OCI-LY1 (cell line): ENCODE measurements around the gene SDE2.

Source experiments
- CTCF ChIP-seq: fragments of 200-600 bp; sonication (generic), shearing (Covaris generic); IDR thresholded peaks from 2 replicates; pipeline ENCODE4 v1.5.1; 2017; ENCODE audit warnings: mild to moderate bottlenecking, antibody characterized with exemption, low read length, moderate library complexity, mixed read lengths
- EZH2 ChIP-seq: fragments of 200-600 bp; sonication (generic), shearing (Covaris generic); IDR thresholded peaks from 2 replicates; pipeline ENCODE4 v1.8.0; 2017; ENCODE audit warnings: borderline replicate concordance, mixed run types, mild to moderate bottlenecking, antibody characterized with exemption, low read length, moderate library complexity, mixed read lengths

GRCh38 chr1:226038661-226039060 lies 39.5 kb upstream of the SDE2 start:
- no peak for TF ChIP-seq CTCF
- TF ChIP-seq EZH2 = no peak
